ENCODE measurements around the gene DEDD. TPM values are rescaled to one million over a fixed set of nuclear protein-coding genes. Genes with fewer than 3 reads are reported as not detected.

Gene DEDD
- total and polyA plus RNA-seq, 8 donors: 25.8 to 55.8 (median 50.2) TPM

GRCh38 chr1:161173711-161174110, 41.2 kb upstream of the DEDD start:
- ATAC-seq (no peak), DNase-seq (no peak)
- no peaks in the 10 kb centered on the region for H3K9me3 ChIP-seq
- H3K4me3 ChIP-seq: no peak overlapping the region
- TF ChIP-seq CTCF (IDR thresholded peaks at IDR 0.05): no peak
- no peak overlapping the region for H3K27ac ChIP-seq
- H3K36me3 ChIP-seq: peaks cover 0 to 70% of the 10 kb centered on the region in 2 donors
- no peaks in the 10 kb centered on the region for H3K27me3 ChIP-seq
- H3K4me1 ChIP-seq: peaks cover 13 to 30% of the 10 kb centered on the region in 2 donors
- intact Hi-C loops (cut with DNase I): no loop called here

- no peak for ATAC-seq
- no peak for DNase-seq
- Histone ChIP-seq H3K27me3 (no peaks in the 10 kb centered on the region), H3K9me3 (no peaks in the 10 kb centered on the region), H3K4me3 (no peak overlapping the region), H3K4me1 (peaks cover 13 to 27% of the 10 kb centered on the region in 2 donors), H3K27ac (no peak overlapping the region), H3K36me3 (peaks cover 0 to 72% of the 10 kb centered on the region in 2 donors)
- no peak for TF ChIP-seq CTCF (IDR thresholded peaks at IDR 0.05)
- intact Hi-C loops (cut with DNase I): no loop called here
These were observed 40.4 kb upstream of the DEDD start for GRCh38 chr1:161172776-161173376.

GRCh38 chr1:161172349-161172748, 39.9 kb upstream of the DEDD start:
- no peak overlapping the region for H3K27ac ChIP-seq
- intact Hi-C loops (cut with DNase I): no loop called here
- DNase-seq: no peak
- TF ChIP-seq CTCF (IDR thresholded peaks at IDR 0.05): no peak
- no peak overlapping the region for H3K4me3 ChIP-seq
- no peak for ATAC-seq
- no peaks in the 10 kb centered on the region for H3K27me3 ChIP-seq
- peaks cover 0 to 72% of the 10 kb centered on the region in 2 donors for H3K36me3 ChIP-seq
- H3K9me3 ChIP-seq: no peaks in the 10 kb centered on the region
- peaks cover 13 to 29% of the 10 kb centered on the region in 2 donors for H3K4me1 ChIP-seq

- DNase-seq: peak in 1 of 4 donors; percentile 22
- intact Hi-C loops (cut with DNase I): no loop called here
- no peak for ATAC-seq
- Histone ChIP-seq H3K4me3 (no peak overlapping the region), H3K27ac (no peak overlapping the region), H3K4me1 (peaks cover 17 to 34% of the 10 kb centered on the region in 2 donors), H3K27me3 (no peaks in the 10 kb centered on the region), H3K9me3 (no peaks in the 10 kb centered on the region), H3K36me3 (peaks cover 0 to 72% of the 10 kb centered on the region in 2 donors)
- TF ChIP-seq CTCF (IDR thresholded peaks at IDR 0.05): no peak
These were observed 39.2 kb upstream of the DEDD start for GRCh38 chr1:161171696-161172095.

- DNase-seq (no peak), ATAC-seq (no peak)
- no peaks in the 10 kb centered on the region for H3K9me3 ChIP-seq
- H3K27ac ChIP-seq: no peak overlapping the region
- TF ChIP-seq CTCF (IDR thresholded peaks at IDR 0.05): no peak
- H3K4me1 ChIP-seq: peaks cover 12 to 33% of the 10 kb centered on the region in 2 donors
- intact Hi-C loops (cut with DNase I): no loop called here
- H3K27me3 ChIP-seq: no peaks in the 10 kb centered on the region
- peaks cover 0 to 72% of the 10 kb centered on the region in 2 donors for H3K36me3 ChIP-seq
- no peak overlapping the region for H3K4me3 ChIP-seq
These were observed 38.7 kb upstream of the DEDD start for GRCh38 chr1:161171191-161171590.
